Endodermal cell (in vitro differentiated cells): ENCODE results near the gene HSPG2. TPM values are rescaled to one million over a fixed set of nuclear protein-coding genes. Genes with fewer than 3 reads are reported as not detected.

Source experiments
- DNase-seq: peaks from one replicate; pipeline ENCODE4 v3.0.0-alpha.2; 2017
- H3K27ac ChIP-seq: 2 replicates; pipeline ENCODE4 v1.5.1; 2013; ENCODE audit warnings: mild to moderate bottlenecking, low read depth, low read length, moderate library complexity
- H3K27me3 ChIP-seq: 2 replicates; pipeline ENCODE4 v1.6.1; 2013; ENCODE audit warnings: mild to moderate bottlenecking, low read length, moderate library complexity; ENCODE audit not compliant: insufficient read depth, control insufficient read depth, poor library complexity, severe bottlenecking
- H3K36me3 ChIP-seq: 2 replicates; pipeline ENCODE4 v1.7.0; 2013; ENCODE audit warnings: mild to moderate bottlenecking, low read length, moderate library complexity; ENCODE audit not compliant: control insufficient read depth, insufficient read depth
- H3K4me1 ChIP-seq: one replicate; pipeline ENCODE4 v1.7.0; 2013; ENCODE audit warnings: low read length; ENCODE audit not compliant: control insufficient read depth, insufficient read depth
- H3K4me3 ChIP-seq: 2 replicates; pipeline ENCODE4 v1.5.1; 2013; ENCODE audit warnings: mild to moderate bottlenecking, low read length, moderate library complexity
- H3K9ac ChIP-seq: 2 replicates; pipeline ENCODE4 v1.6.1; 2013; ENCODE audit warnings: mild to moderate bottlenecking, low read length, moderate library complexity; ENCODE audit not compliant: poor library complexity, severe bottlenecking; ENCODE audit errors: extremely low read depth
- H3K9me3 ChIP-seq: 2 replicates; pipeline ENCODE4 v1.6.1; 2013; ENCODE audit warnings: mild to moderate bottlenecking, low read length, moderate library complexity; ENCODE audit not compliant: control insufficient read depth
- H3K27ac Mint-ChIP-seq: 2 replicates; pipeline ENCODE4 v1.8.0; 2020; ENCODE audit warnings: mixed read lengths
- H3K27me3 Mint-ChIP-seq: 2 replicates; pipeline ENCODE4 v1.8.0; 2021; ENCODE audit warnings: mild to moderate bottlenecking, mixed read lengths; ENCODE audit not compliant: insufficient read depth
- H3K36me3 Mint-ChIP-seq: 2 replicates; pipeline ENCODE4 v1.8.0; 2020; ENCODE audit warnings: low read depth, mixed read lengths
- H3K4me1 Mint-ChIP-seq: 2 replicates; pipeline ENCODE4 v1.8.0; 2020; ENCODE audit warnings: mixed read lengths
- H3K4me3 Mint-ChIP-seq: 2 replicates; pipeline ENCODE4 v1.8.0; 2020; ENCODE audit warnings: mild to moderate bottlenecking, moderate library complexity, mixed read lengths
- H3K9me3 Mint-ChIP-seq: 2 replicates; pipeline ENCODE4 v1.8.0; 2020; ENCODE audit warnings: mild to moderate bottlenecking, mixed read lengths
- CTCF ChIP-seq: fragments of 200-600 bp; sonication (generic); conservative IDR thresholded peaks from 2 replicates; pipeline ENCODE4 v1.5.0; 2021; ENCODE audit warnings: antibody characterized with exemption, mild to moderate bottlenecking
- WGBS, 2 experiments: methylation state at CpG; one replicate each; pipeline versions ENCODE4 v1.1.5 to v1.1.7; 2013; ENCODE audit warnings: missing lambda C conversion rate in 2 of 2, mixed read lengths in 1 of 2; ENCODE audit not compliant: insufficient coverage in 1 of 2, insufficient read length in 1 of 2; 5-methylcytosine and 5-hydroxymethylcytosine counted together
- total RNA-seq, 2 donors: library from RNA; stranded (reverse); fragmentation: NEBNext Ultra II Directional in 1 of 2; extraction: Animal tissue kit (Norgen Biotek cat#: 25700) in 1 of 2; gene quantifications; 2 replicates in 1 of 2; 3 replicates in 1 of 2; pipeline ENCODE4 v1.2.1, GENCODE V29; 2021

Gene HSPG2
- total RNA-seq, 2 donors from 2014 or later, result 222 to 227 TPM

- Histone ChIP-seq H3K9me3 (no peaks in the 10 kb centered on the region), H3K4me3 (no peak overlapping the region), H3K27me3 (no peaks in the 10 kb centered on the region), H3K27ac (no peak overlapping the region), H3K4me1 (peaks cover 14% of the 10 kb centered on the region), H3K9ac (no peak overlapping the region), H3K36me3 (peaks cover 25% of the 10 kb centered on the region)
- 91% methylated on average over 7 to 9 of the region's 9 CpGs for WGBS, 2 experiments
- no peaks in the 10 kb centered on the region for H3K27me3 Mint-ChIP-seq
- H3K4me3 Mint-ChIP-seq, result no peak overlapping the region
- no peak for DNase-seq
- TF ChIP-seq CTCF, result no peak
- H3K4me1 Mint-ChIP-seq, result peaks cover 21% of the 10 kb centered on the region
- no peak overlapping the region for H3K27ac Mint-ChIP-seq
- peaks cover 5% of the 10 kb centered on the region for H3K36me3 Mint-ChIP-seq
- no peaks in the 10 kb centered on the region for H3K9me3 Mint-ChIP-seq
Observed at GRCh38 chr1:21907079-21907418, 30.1 kb downstream of the HSPG2 start.

GRCh38 chr1:21906173-21907078 lies 30.7 kb downstream of the HSPG2 start:
- WGBS, 2 experiments, result 89 to 91% methylated on average over 16 to 21 of the region's 21 CpGs
- H3K4me3 ChIP-seq, result no peak overlapping the region
- H3K9me3 Mint-ChIP-seq, result no peaks in the 10 kb centered on the region
- no peak overlapping the region for H3K27ac Mint-ChIP-seq
- peaks cover 22% of the 10 kb centered on the region for H3K4me1 Mint-ChIP-seq
- no peak overlapping the region for H3K27ac ChIP-seq
- no peak for DNase-seq
- no peak for TF ChIP-seq CTCF
- peaks cover 9% of the 10 kb centered on the region for H3K4me1 ChIP-seq
- H3K27me3 Mint-ChIP-seq, result no peaks in the 10 kb centered on the region
- no peak overlapping the region for H3K4me3 Mint-ChIP-seq
- H3K27me3 ChIP-seq, result no peaks in the 10 kb centered on the region
- no peaks in the 10 kb centered on the region for H3K9me3 ChIP-seq
- peaks cover 5% of the 10 kb centered on the region for H3K36me3 Mint-ChIP-seq
- peaks cover 25% of the 10 kb centered on the region for H3K36me3 ChIP-seq
- H3K9ac ChIP-seq, result no peak overlapping the region

GRCh38 chr1:21904704-21905520 lies 32.2 kb downstream of the HSPG2 start:
- no peak for TF ChIP-seq CTCF
- H3K27ac Mint-ChIP-seq, result peak overlapping the region; percentile 35
- no peaks in the 10 kb centered on the region for H3K27me3 Mint-ChIP-seq
- H3K9ac ChIP-seq, result no peak overlapping the region
- no peak for DNase-seq
- peaks cover 13% of the 10 kb centered on the region for H3K4me1 Mint-ChIP-seq
- no peaks in the 10 kb centered on the region for H3K9me3 Mint-ChIP-seq
- H3K27me3 ChIP-seq, result no peaks in the 10 kb centered on the region
- H3K36me3 ChIP-seq, result peaks cover 30% of the 10 kb centered on the region
- 95 to 96% methylated on average over 17 to 22 of the region's 22 CpGs for WGBS, 2 experiments
- no peaks in the 10 kb centered on the region for H3K4me1 ChIP-seq
- H3K36me3 Mint-ChIP-seq, result peaks cover 5% of the 10 kb centered on the region
- no peak overlapping the region for H3K4me3 Mint-ChIP-seq
- H3K27ac ChIP-seq, result no peak overlapping the region
- H3K4me3 ChIP-seq, result no peak overlapping the region
- no peaks in the 10 kb centered on the region for H3K9me3 ChIP-seq
